ENCODE measurements around the gene COX6B2.

- TF ChIP-seq CTCF (IDR thresholded peaks at IDR 0.05; ENCODE audit: low read depth, low read length, missing input control) (no peak), RAD21 (IDR thresholded peaks at IDR 0.05) (no peak)
Observed at GRCh38 chr19:55365245-55365644, 10.7 kb upstream of the COX6B2 start.
